Measurements from ENCODE around the gene SMAGP.
"Not testable (repeated sequence)": the region's sequence is repeated elsewhere in the genome, so short reads cannot be mapped to it uniquely, and the experiment has no call there.

Gene SMAGP

DNA sequence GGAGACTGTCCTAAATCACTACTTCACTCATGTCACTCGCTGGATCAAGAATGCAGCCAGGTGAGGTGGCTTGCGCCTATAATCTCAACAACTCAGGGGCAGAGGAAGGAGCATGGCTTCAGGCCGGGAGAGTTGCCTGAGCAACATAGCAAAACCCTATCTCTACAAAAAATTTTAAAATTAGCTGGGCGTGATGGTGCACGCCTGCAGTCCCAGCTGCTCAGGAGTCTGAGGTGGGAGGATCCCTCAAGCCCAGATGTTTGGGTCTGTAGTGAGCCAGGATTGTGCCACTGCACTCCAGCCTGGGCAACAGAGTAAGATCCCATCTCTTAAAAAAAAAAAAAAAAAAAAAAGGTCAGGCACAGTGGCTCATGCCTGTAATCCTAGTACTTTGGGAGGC is 5.9 kb downstream of the SMAGP start:
- no peak for DNase-seq (ENCODE audit: low read depth in 2 of 2)

DNA sequence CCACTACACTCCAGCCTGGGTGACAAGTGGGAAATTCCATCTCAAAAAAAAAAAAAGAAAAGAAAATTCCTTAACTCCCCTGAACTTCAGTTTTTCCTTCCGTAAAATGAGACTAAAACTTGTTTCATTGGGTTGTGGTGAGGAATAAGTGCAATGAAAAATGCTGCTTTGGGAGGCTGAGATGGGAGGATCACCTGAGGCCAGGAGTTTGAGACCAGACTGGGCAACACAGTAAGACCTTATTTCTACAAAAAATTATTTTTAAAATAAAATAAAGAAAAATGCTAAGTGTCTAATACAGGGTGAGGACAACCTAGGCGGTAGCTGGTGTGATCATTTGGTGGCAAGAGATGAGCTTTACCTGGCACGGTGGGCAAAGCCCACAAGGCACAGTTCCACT is 6.9 kb downstream of the SMAGP start:
- DNase-seq (ENCODE audit: low read depth in 2 of 2), result no peak

DNA sequence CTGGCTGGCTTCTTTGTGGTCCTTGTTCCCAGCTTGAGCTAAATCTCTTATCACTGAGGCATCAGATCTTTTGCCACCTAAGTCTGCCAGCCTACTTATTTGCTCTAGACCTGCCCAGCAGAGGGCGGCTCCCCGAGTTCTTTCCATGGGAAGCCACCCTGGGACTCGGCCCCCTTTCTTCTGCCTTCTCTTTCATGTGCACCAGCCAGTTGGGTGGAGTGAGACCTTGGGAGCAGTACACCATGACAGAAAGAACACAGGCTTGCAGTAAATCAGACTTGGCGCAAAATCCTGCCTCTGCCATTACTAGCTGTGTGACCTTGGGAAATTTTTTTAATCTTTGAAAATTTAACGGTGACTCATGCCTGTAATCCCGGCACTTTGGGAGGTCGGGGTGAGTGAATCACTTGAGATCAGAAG is 7.4 kb downstream of the SMAGP start:
- DNase-seq (ENCODE audit: low read depth in 2 of 2), result peak in 1 of 2 donors; percentile 21

DNA sequence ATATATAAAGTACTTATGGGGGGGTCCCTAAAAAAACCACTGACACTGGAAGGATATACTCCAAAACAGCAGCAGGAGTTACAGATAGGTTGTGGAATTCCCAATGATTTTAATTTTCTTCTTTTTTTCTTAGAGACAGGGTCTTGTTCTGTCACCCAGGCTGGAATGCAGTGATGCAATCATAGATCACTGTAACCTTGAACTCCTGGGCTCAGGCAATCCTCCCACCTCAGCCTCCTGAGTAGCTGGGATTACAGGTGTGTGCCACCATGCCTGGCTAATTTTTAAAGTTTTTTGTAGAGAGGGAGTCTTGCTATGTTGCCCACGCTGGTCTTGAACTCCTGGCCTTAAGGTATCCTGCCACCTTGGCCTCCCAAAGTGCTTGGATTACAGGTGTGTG is 10.6 kb downstream of the SMAGP start:
- not testable (repeated sequence) for DNase-seq (ENCODE audit: low read depth in 2 of 2)

DNA sequence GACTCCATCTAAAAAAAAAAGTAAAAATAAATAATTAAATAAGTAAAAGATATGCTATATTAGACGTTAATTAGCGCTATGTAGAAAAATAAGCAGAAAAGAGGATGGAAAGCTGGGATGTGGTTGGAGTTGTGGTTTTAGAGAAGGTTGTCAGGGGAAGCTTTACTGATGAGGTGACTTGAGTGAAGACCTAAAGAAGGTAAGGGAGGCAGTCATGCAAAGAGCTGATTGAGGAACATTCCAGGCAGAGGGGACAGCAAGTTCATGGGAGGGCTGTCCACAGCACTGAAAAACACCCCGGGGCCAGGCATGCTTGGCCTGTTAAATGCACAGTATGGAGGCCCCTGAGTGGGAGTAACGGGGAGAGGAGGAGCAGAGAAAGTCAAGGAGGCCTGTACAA is 15.7 kb downstream of the SMAGP start:
- no peak for DNase-seq (ENCODE audit: low read depth in 2 of 2)

DNA sequence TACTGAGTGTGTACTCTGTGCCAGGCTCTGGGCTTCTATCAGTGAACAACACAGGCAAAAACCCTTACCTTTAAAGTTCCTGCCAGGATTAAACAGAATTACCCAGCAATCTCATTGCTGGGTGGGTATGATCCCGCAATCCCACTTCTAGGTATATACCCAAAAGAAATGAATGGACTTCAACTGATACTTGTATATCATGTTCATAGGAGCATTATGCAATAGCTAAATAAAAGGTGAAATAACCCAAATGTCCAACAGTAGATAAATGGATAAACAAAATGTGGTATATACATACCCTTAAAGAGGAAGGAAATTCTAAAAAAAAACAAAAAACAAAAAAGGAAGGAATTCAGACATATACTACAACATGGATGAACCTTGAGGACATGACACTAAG is 16.9 kb downstream of the SMAGP start:
- no peak for DNase-seq (ENCODE audit: low read depth in 2 of 2)

DNA sequence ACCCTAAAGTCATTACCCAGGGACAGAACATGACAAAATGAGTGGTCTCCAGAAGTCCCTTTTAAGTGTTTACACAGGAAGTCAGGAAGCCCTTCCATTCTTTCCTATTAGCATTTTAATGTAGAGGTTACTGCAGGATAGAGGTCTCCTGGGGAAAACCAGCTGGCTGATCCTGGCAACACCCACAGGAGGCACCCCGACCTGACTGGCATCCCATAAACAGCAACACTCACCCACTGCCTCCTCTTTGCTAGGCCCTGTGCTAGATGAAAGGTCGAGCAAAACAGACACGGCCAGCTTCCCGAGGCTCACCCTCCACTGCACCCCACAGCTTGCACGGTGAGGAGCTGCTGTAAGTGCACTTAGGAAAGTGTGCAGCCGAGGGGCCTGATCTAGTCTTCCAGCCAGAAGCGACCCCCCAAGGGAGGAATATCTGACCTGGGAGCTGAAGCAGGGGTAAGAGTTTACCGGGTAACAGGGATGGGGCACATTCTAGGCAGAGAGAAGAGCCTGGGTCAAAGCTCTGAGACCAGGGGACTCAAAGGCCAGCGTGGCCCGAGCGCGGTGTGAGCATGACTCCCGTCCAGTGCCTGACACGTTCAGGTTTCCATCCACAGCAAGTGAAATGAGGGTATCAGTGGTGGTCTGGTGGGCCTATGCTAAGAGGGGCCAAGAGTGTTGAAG is 22.6 kb downstream of the SMAGP start:
- no peak for DNase-seq (ENCODE audit: low read depth in 2 of 2)

DNA sequence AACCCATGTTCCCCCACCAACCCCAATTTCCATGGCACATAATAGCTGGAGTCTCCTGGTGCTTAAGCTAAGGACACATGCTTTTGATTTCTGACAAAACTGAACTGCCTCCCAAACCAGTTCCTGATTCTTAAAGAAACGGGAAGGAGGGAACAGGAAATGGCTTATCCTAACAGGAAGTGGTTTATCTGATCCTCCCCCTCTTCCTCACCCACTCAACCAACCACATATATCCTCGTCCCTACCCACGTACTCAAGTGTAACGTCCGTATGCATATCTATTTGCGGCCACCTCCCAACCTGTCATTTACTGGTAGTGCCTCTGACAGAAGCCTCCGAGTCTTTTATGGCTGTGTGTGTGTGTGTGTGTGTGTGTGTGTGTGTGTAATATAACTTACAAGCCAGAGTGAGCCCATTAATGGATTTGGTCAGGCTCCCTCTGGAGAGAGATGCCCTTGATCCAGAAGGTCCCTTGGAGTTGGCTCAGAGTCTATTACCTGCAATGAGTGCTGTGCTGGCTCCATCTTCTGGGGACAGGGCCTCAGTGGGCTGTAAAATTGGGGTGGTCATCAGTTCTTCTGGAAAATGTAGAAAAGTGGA is 23.9 kb downstream of the SMAGP start:
- DNase-seq (ENCODE audit: low read depth in 2 of 2), result no peak

DNA sequence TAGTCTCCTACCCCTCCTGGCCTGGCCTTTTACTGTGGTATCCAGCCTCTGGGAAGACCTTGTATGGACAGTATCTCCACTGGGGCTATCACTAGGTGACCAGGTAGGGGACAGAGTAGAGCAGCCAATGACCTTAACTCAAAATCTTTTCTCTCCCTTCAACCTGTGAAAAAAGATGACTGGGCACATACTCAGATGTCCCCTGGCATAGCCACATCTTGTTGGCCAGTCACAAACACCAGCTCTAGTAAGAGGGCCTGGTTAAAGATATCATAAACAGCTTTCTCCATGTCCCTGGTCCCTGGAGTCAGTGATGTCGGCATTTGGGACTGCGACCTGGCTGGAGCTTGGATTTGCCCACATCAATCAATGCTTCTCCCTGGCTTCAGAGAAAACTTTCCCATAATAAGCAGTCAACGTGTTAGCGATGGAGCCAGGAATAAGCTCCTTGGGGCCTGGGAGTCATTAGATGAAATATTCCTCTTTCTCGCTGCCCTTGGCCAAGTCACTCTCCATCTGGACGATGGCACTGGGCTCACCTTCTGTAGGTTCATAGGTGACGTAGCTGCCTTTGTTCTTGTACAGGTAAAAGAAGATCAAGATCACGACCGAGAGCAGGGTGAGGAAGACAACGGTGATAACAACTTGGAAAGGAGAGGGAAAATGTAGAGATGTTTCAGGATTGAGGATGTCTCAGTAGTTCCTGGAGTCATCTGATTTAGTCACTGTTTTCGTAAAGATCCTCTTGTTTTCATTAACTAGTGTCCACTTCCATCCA is 24.6 kb downstream of the SMAGP start:
- no peak for DNase-seq (ENCODE audit: low read depth in 2 of 2)

DNA sequence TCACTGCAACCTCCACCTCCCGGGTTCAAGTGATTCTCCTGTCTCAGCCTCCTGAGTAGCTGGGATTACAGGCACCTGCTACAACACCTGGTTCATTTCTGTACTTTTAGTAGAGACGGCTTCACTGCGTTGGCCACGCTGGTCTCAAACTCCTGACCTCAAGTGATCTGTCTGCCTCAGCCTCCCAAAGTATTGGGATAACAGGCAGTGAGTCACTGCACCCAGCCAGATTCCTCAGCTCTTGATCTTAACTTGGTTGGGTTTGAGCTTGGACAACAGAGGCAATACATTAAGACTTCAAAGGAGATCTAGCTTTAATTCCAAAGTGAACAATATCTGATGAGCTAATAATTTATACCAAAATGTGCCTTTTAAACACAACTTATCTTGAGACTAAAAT is 25.9 kb downstream of the SMAGP start:
- DNase-seq (ENCODE audit: low read depth in 2 of 2), result no peak

DNA sequence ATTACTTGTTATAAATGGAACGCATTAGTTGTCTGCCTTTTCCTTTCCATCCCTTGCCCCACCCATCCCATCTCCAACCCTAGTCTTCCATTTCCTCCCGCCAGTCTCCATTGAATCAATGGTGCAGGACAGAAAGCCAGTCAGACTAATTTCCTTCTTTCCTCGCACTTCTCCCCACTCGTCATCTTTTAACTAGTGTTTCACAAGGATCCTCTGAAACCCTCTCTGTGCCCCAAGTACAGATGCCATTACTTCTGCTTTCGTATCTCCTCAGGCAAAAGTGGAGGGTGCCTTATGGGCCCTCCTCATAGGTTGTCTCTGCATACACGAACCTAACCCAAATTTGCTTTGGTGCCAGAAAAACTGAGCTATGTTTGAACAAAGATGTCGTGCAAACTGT is 27.3 kb downstream of the SMAGP start:
- no peak for DNase-seq (ENCODE audit: low read depth in 2 of 2)

DNA sequence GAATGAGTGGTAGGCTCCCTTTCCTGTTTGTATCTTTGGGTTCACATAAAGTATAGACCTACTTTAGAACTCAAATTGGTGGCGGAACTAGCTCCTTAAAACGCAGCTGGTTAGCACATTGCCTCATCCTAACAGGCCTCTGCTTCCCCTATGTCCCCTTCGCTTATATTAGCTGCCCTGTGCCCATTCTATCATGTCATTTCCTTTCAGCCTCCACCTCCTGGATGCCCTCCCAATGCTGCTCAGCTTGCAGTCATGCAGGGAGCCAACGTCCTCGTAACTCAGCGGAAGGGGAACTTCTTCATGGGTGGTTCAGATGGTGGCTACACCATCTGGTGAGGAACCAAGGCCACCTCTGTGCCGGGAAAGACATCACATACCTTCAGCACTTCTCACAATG is 28.1 kb downstream of the SMAGP start:
- no peak for DNase-seq (ENCODE audit: low read depth in 2 of 2)

DNA sequence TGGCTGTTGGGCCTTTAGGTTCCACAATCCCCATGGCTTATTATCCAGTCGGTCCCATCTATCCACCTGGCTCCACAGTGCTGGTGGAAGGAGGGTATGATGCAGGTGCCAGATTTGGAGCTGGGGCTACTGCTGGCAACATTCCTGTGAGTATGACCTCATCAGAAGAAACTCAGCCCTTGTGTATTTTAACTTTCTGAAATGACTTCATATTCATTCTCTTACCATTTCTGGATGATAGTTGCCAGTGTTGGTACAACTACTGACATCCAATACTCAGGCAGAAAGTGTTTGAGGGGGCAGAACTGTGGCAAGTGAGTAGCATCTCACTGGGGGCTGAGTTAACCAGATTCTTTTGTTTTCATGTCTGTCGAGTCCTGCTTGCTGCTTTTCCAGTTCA is 29.2 kb downstream of the SMAGP start:
- DNase-seq (ENCODE audit: low read depth in 2 of 2), result no peak

DNA sequence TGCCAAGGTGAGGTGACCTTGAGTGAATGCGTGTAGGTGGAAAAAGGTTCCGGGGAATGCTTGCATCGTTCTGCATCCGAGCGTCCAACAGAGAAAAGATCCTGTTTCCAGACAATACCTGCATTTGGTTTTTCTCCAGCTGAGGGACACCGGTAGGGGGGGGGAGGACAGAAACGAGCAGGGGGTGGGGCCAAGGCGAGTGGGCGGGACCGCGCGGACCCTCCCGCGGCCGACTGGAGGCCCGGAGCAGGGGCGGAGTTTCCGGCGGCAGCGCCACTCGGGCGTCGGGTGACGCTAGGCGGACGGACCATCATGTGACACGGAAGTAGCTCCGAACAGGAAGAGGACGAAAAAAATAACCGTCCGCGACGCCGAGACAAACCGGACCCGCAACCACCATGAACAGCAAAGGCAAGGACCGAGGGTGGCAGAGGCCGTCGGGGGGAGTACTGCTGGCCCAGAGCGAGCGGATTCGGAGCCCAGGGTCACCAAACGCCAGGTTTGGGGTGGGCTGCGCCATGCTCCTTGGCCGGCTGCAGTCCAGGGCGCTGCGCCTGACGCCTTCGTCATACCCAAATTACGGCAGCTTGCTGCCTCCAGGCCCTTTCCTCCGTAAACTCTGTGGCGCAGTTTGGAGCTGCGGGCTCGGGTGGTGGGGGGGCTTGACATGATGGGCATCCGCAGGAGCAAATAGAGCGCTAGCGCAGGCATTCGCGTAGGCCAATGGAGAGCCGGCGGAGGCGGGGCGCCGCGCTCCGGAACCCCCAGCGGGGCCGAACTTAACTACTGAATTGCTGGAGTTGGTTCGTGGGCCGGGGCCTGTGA is 31.5 kb downstream of the SMAGP start, which contains the start of gene DAZAP2:
Gene DAZAP2, plus strand, starts transcription at position 317 of the 825 bp plus-strand sequence. Its CDS starts 82 bp downstream, at position 399.
- peak; percentile 94 for DNase-seq (ENCODE audit: low read depth in 2 of 2)

DNA sequence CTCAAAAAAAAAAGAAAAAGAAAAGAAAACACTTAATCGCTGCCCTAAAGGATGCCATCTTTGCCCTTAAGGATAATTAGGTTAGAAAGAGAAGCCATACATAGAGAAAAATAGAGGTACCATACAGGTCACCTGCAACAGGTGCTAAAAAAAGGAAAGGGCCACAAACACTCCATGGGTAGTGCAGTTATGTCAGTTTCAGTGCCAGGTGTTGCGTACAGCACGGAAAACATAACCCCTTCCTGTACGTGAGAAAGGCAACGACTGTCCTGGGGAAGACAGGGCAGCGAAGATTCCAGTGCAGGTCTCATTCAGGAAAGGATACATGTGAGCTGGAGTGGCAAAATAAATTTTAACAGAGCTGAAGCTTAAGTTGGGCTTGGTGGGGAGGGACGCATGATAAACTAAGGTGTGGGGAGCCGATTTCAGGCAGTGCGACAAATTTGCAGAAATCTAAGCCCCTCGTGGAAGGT is 32.1 kb downstream of the SMAGP start:
- DNase-seq (ENCODE audit: low read depth in 2 of 2), result no peak

DNA sequence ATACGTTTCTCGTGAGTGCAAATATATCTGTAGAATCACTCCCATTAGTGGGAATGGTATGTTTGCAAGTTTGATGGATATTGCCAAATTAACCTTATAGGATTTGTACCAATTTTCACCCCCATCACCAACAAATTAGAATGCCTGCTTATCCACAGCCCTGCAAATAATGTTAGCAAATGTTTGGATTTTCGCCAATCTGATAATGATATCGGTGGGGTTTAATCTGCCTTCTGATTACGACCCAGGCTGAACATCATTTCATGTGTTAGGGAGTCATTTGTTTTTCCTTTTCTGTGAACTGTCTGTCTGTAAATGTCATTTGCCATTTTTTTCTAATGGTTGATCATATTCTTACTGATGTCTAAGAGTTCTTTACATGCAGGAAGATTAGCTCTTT is 35.7 kb downstream of the SMAGP start:
- no peak for DNase-seq (ENCODE audit: low read depth in 2 of 2)

DNA sequence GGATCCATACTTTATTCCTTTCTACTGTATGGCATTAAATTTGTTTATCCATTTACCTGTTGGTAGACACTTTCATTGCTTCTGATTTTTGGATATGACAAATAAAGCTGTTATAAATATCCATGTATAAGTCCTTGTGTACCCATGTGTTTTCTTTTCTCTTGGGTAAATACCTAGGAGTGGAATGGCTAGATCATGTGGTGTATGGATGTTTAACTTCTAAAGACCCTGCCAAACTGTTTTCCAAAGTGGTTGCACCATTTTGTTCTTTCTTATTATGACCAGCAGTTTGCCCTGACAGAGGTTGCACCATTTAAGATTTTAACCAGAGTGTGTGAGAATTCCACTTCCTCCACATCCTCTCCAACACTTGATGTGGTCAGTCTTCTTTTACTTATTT is 37.6 kb downstream of the SMAGP start:
- no peak for DNase-seq (ENCODE audit: low read depth in 2 of 2)

DNA sequence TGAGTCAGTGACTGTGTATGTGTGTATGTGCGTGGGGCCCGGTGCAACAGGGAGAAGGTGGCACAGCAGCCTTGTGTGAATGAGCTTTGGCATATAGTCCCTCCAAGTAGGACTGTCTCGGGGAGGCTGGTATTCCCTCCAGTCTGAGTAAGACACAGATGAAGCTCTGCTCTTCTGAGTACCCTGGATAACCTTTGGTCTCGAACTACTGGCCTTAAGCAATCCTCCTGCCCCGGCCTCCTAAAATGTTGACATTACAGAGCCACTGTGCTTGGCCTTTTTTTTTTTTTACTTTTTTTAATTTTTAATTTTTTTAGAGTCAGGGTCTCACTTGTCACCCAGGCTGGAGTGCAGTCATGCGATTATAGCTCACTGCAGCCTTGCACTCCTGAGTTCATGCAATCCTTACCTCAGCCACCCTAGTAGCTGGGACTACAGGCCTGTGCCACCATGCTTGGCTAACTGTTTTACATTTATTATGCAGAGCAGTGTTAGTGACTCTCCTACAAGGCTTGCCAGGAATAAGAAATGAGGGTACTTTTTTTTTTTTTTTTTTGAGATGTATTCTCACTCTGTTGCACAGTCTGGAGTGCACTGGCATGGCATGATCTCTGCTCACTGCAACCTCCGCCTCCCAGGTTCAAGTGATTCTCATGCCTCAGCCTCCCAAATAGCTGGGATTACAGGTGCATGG is 41.0 kb downstream of the SMAGP start:
- no peak for DNase-seq (ENCODE audit: low read depth in 2 of 2)

DNA sequence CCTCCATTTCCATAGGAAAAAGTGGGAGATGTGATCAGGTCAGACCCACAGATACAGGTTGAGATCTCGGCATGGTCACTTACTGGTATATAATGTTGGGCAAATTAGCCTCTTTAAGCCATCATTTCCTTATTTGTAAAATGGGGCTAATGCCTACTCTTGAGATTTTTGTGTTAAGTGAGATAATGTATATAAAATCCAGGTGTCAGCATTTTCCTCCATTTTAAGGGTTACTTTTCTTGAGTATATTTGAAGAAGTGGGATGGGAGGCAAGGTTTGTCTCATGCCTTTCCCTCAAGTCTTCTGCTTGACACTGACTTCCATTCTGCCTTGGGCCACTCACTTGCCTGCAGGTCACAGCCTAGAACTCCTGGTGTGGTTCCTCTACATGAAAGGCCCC is 42.3 kb downstream of the SMAGP start:
- DNase-seq (ENCODE audit: low read depth in 2 of 2), result no peak

DNA sequence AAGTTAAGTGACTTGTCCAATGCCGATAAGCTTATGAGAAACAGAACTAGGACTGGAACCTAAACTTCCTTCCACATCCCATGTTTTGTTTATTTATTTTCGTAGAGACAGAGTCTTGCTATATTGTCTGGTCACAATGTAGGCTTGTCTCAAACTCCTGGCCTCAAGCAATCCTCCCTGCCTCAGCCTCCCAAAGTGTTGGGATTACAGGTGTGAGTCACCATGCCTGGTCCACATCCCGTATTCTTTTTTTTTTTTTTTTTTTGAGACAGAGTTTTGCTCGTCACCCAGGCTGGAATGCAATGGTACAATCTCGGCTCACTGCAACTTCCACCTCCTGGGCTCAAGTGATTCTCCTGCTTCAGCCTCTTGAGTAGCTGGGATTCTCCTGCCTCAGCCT is 43.1 kb downstream of the SMAGP start:
- not testable (repeated sequence) for DNase-seq (ENCODE audit: low read depth in 2 of 2)

DNA sequence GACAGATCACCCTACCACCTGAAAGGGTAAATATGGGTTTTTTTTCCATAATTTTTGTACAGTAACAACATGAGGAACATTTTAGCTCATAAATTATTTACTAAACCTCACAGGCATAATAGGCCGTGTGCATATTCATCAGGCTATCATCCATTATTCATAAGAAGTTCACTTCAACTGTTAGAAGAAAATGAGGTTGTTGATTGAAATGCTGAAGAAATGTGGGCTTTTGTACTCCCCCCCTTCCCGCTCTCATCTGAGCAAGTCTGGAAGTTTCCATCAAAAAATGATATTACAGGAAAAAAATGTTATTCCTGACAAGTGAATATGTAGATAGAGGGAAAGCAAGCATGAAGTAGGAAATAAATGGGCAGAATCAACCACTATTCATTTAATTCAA is 44.4 kb downstream of the SMAGP start:
- no peak for DNase-seq (ENCODE audit: low read depth in 2 of 2)

Measured in stimulated activated CD8-positive, alpha-beta memory T cell treated with anti-CD3 and anti-CD28 coated beads, Interleukin-15, amount 100 ng/mL, for 48 hours (primary cell).